ENCODE measurements around the gene ZFYVE9.
"Not testable (repeated sequence)": the region's sequence is repeated elsewhere in the genome, so short reads cannot be mapped to it uniquely, and the experiment has no call there.

Gene ZFYVE9

DNA sequence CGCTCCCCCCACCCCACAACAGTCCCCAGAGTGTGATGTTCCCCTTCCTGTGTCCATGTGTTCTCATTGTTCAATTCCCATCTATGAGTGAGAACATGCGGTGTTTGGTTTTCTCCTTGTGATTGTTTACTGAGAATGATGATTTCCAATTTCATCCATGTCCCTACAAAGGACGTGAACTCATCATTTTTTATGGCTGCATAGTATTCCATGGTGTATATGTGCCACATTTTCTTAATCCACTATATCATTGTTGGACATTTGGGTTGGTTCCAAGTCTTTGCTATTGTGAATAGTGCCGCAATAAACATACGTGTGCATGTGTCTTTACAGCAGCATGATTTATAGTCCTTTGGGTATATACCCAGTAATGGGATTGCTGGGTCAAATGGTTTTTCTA is 29.3 kb downstream of the ZFYVE9 start:
- WGBS (ENCODE audit: insufficient coverage, insufficient read length): no CpG with 5 or more reads among the region's 5 CpGs
- H3K36me3 ChIP-seq (ENCODE audit: control insufficient read depth, insufficient read depth, low read length); DNase-seq (ENCODE audit: low read depth, low spot score); H3K27me3 ChIP-seq (ENCODE audit: control insufficient read depth, insufficient read depth, low read length); H3K27ac ChIP-seq (ENCODE audit: low read length); H3K4me3 ChIP-seq (ENCODE audit: low read length); H3K4me1 ChIP-seq (ENCODE audit: control insufficient read depth, insufficient read depth, low read length); H3K9me3 ChIP-seq (ENCODE audit: control insufficient read depth, insufficient read depth, low read length): not testable (repeated sequence)

GRCh38 chr1:52179073-52179472 is 37.2 kb downstream of the ZFYVE9 start:
- WGBS (ENCODE audit: insufficient coverage, insufficient read length): no CpG with 5 or more reads among the region's 6 CpGs
- H3K27me3 ChIP-seq (ENCODE audit: control insufficient read depth, insufficient read depth, low read length): no peaks in the 10 kb centered on the region

GRCh38 chr1:52180176-52180575 is 38.3 kb downstream of the ZFYVE9 start:
- no peaks in the 10 kb centered on the region for H3K27me3 ChIP-seq (ENCODE audit: control insufficient read depth, insufficient read depth, low read length)
- H3K36me3 ChIP-seq (ENCODE audit: control insufficient read depth, insufficient read depth, low read length): no peaks in the 10 kb centered on the region
- DNase-seq (ENCODE audit: low read depth, low spot score): no peak
- H3K4me3 ChIP-seq (ENCODE audit: low read length): no peak overlapping the region
- H3K4me1 ChIP-seq (ENCODE audit: control insufficient read depth, insufficient read depth, low read length): no peaks in the 10 kb centered on the region
- WGBS (ENCODE audit: insufficient coverage, insufficient read length): no CpG with 5 or more reads among the region's 3 CpGs
- no peak overlapping the region for H3K27ac ChIP-seq (ENCODE audit: low read length)
- no peaks in the 10 kb centered on the region for H3K9me3 ChIP-seq (ENCODE audit: control insufficient read depth, insufficient read depth, low read length)

More at GRCh38 chr1:52179073-52179472, 37.2 kb downstream of the ZFYVE9 start:
- Histone ChIP-seq H3K27ac (ENCODE audit: low read length) (no peak overlapping the region), H3K4me3 (ENCODE audit: low read length) (no peak overlapping the region), H3K36me3 (ENCODE audit: control insufficient read depth, insufficient read depth, low read length) (no peaks in the 10 kb centered on the region), H3K9me3 (ENCODE audit: control insufficient read depth, insufficient read depth, low read length) (no peaks in the 10 kb centered on the region), H3K4me1 (ENCODE audit: control insufficient read depth, insufficient read depth, low read length) (no peaks in the 10 kb centered on the region)
- DNase-seq (ENCODE audit: low read depth, low spot score): no peak

- not testable (repeated sequence) for H3K4me3 ChIP-seq (ENCODE audit: low read length); H3K9me3 ChIP-seq (ENCODE audit: control insufficient read depth, insufficient read depth, low read length); H3K4me1 ChIP-seq (ENCODE audit: control insufficient read depth, insufficient read depth, low read length); H3K27me3 ChIP-seq (ENCODE audit: control insufficient read depth, insufficient read depth, low read length); H3K36me3 ChIP-seq (ENCODE audit: control insufficient read depth, insufficient read depth, low read length); H3K27ac ChIP-seq (ENCODE audit: low read length); DNase-seq (ENCODE audit: low read depth, low spot score)
- no CpG with 5 or more reads among the region's 36 CpGs for WGBS (ENCODE audit: insufficient coverage, insufficient read length)
These were observed 39.9 kb downstream of the ZFYVE9 start for GRCh38 chr1:52181759-52182158.

DNA sequence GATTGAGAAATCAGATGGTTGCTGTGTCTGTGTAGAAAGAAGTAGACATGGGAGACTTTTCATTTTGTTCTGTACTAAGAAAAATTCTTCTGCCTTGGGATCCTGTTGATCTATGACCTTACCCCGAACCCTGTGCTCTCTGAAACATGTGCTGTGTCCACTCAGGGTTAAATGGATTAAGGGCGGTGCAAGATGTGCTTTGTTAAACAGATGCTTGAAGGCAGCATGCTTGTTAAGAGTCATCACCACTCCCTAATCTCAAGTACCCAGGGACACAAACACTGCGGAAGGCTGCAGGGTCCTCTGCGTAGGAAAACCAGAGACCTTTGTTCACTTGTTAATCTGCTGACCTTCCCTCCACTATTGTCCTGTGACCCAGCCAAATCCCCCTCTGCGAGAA is 40.4 kb downstream of the ZFYVE9 start:
- no CpG with 5 or more reads among the region's 5 CpGs for WGBS (ENCODE audit: insufficient coverage, insufficient read length)
- H3K27ac ChIP-seq (ENCODE audit: low read length); H3K27me3 ChIP-seq (ENCODE audit: control insufficient read depth, insufficient read depth, low read length); H3K4me1 ChIP-seq (ENCODE audit: control insufficient read depth, insufficient read depth, low read length); H3K36me3 ChIP-seq (ENCODE audit: control insufficient read depth, insufficient read depth, low read length); H3K9me3 ChIP-seq (ENCODE audit: control insufficient read depth, insufficient read depth, low read length); H3K4me3 ChIP-seq (ENCODE audit: low read length); DNase-seq (ENCODE audit: low read depth, low spot score): not testable (repeated sequence)

GRCh38 chr1:52182874-52183400 is 41.0 kb downstream of the ZFYVE9 start:
- no peaks in the 10 kb centered on the region for H3K36me3 ChIP-seq (ENCODE audit: control insufficient read depth, insufficient read depth, low read length)
- no peak overlapping the region for H3K4me3 ChIP-seq (ENCODE audit: low read length)
- no peaks in the 10 kb centered on the region for H3K9me3 ChIP-seq (ENCODE audit: control insufficient read depth, insufficient read depth, low read length)
- H3K4me1 ChIP-seq (ENCODE audit: control insufficient read depth, insufficient read depth, low read length): no peaks in the 10 kb centered on the region
- WGBS (ENCODE audit: insufficient coverage, insufficient read length): 100% methylated on average over 3 of the region's 3 CpGs
- no peak overlapping the region for H3K27ac ChIP-seq (ENCODE audit: low read length)
- no peaks in the 10 kb centered on the region for H3K27me3 ChIP-seq (ENCODE audit: control insufficient read depth, insufficient read depth, low read length)
- no peak for DNase-seq (ENCODE audit: low read depth, low spot score)

DNA sequence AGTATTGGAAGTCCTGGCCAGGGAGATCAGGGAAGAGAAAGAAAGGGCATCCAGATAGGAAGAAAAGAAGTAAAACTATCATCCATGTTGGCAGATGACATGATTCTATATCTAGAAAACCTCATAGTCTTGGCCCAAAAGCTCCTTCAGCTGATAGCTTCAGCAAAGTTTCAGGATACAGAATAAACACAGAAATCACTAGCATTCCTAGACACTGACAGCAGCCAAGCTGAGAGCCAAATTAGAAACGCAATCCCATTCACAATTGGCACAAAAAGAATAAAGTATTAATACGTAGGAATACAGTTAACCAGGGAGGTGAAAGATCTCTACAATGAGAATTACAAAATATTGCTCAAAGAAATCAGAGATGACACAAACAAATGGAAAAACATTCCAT is 44.6 kb downstream of the ZFYVE9 start:
- H3K36me3 ChIP-seq (ENCODE audit: control insufficient read depth, insufficient read depth, low read length): no peaks in the 10 kb centered on the region
- H3K4me3 ChIP-seq (ENCODE audit: low read length): no peak overlapping the region
- no peaks in the 10 kb centered on the region for H3K4me1 ChIP-seq (ENCODE audit: control insufficient read depth, insufficient read depth, low read length)
- H3K27ac ChIP-seq (ENCODE audit: low read length): no peak overlapping the region
- DNase-seq (ENCODE audit: low read depth, low spot score): no peak
- no peaks in the 10 kb centered on the region for H3K27me3 ChIP-seq (ENCODE audit: control insufficient read depth, insufficient read depth, low read length)
- no CpG with 5 or more reads among the region's 2 CpGs for WGBS (ENCODE audit: insufficient coverage, insufficient read length)
- H3K9me3 ChIP-seq (ENCODE audit: control insufficient read depth, insufficient read depth, low read length): no peaks in the 10 kb centered on the region

DNA sequence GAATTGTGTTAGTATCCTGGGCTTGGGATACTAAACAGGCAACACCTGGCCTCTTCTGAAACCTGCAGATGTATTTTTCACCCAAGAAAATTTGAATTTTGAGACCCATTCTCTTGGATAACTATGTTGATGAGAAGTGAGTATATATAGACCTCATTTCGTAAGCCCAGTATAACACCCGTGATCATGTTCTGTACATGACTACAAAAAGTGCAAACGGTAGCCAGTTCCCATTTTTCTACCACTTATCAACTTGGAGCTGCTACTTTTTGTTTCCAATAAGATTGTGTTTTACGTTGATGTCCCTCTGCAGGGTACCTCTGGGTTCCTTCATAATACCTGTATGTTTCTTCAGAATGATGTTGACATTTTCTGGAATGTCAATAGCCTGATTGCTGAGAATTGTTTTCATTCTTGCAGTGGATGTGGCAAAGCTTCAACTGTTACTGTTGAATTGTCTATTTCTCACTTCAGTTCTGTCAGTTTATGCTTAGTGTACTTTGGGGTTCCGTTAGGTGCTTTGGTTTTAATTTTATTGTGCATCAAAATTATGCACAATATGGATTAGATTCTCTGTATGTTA is 48.1 kb downstream of the ZFYVE9 start:
- H3K36me3 ChIP-seq (ENCODE audit: control insufficient read depth, insufficient read depth, low read length): no peaks in the 10 kb centered on the region
- H3K9me3 ChIP-seq (ENCODE audit: control insufficient read depth, insufficient read depth, low read length): no peaks in the 10 kb centered on the region
- H3K27me3 ChIP-seq (ENCODE audit: control insufficient read depth, insufficient read depth, low read length): no peaks in the 10 kb centered on the region
- DNase-seq (ENCODE audit: low read depth, low spot score): no peak
- no peak overlapping the region for H3K4me3 ChIP-seq (ENCODE audit: low read length)
- WGBS (ENCODE audit: insufficient coverage, insufficient read length): no CpG with 5 or more reads among the region's 5 CpGs
- H3K27ac ChIP-seq (ENCODE audit: low read length): no peak overlapping the region
- H3K4me1 ChIP-seq (ENCODE audit: control insufficient read depth, insufficient read depth, low read length): no peaks in the 10 kb centered on the region

DNA sequence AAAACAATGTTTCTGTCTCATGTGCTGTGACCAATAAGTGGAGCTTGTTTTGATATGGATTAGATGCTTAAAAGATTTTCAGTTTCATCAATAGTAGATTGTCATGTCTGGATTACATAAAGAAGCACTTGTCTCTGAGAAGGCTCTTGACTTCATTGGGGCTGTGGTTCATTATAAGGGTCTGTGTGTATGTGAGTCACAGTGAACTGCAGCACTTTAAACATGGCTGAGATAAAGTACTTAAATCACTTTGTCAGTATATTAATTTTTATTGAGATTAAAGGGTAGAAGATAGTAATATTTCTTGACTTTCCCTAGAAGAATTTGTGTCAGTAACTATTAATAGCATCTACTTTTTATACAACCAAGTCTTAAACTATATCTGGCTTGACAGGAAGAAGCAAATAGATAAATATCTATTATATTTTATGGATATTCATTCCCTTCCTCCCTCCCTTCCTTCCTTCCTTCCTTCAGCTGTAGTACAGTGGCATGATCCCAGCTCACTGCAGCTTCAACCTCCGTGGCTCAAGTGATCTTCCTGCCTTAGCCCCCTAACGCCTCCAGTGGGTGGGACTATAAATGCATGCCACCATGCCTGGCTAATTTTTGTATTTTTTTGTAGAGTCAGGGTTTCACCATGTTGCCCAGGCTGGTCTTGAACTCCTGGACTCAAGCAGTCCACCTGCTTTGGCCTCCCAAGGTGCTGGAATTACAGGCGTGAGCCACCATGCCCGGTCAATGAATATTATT is 48.8 kb downstream of the ZFYVE9 start:
- WGBS (ENCODE audit: insufficient coverage, insufficient read length): no CpG with 5 or more reads among the region's 4 CpGs
- H3K27me3 ChIP-seq (ENCODE audit: control insufficient read depth, insufficient read depth, low read length): no peaks in the 10 kb centered on the region
- H3K9me3 ChIP-seq (ENCODE audit: control insufficient read depth, insufficient read depth, low read length): no peaks in the 10 kb centered on the region
- no peak for DNase-seq (ENCODE audit: low read depth, low spot score)
- no peak overlapping the region for H3K27ac ChIP-seq (ENCODE audit: low read length)
- H3K4me3 ChIP-seq (ENCODE audit: low read length): no peak overlapping the region
- no peaks in the 10 kb centered on the region for H3K36me3 ChIP-seq (ENCODE audit: control insufficient read depth, insufficient read depth, low read length)
- no peaks in the 10 kb centered on the region for H3K4me1 ChIP-seq (ENCODE audit: control insufficient read depth, insufficient read depth, low read length)

DNA sequence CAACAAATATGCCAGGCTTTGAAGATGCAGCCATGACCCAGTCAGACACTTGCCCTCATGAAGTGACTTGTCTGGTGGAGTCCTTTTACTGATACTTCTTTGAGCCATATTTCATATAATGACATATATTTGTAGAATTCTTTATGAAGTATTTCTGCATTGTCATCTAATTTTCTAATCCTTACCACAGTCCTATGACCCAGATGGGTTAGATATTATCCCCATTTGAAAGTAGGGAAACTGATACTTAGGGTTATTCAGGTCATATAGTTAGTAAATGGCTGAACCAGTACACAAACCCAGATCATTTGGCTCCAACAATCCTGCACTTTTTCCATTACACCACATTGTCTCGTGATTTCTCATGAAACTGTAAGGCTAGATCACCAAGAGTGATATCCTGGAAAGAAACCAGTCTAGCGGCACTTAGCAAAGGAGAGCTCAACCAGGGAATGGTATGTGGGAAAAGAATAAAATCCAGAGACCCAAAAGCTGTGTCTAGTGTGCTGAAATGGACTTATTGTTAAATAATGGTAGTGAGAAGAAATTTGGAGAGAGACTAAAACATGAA is 49.6 kb downstream of the ZFYVE9 start:
- no peaks in the 10 kb centered on the region for H3K9me3 ChIP-seq (ENCODE audit: control insufficient read depth, insufficient read depth, low read length)
- no peaks in the 10 kb centered on the region for H3K27me3 ChIP-seq (ENCODE audit: control insufficient read depth, insufficient read depth, low read length)
- H3K27ac ChIP-seq (ENCODE audit: low read length): no peak overlapping the region
- H3K4me1 ChIP-seq (ENCODE audit: control insufficient read depth, insufficient read depth, low read length): no peaks in the 10 kb centered on the region
- no peak for DNase-seq (ENCODE audit: low read depth, low spot score)
- WGBS (ENCODE audit: insufficient coverage, insufficient read length): no CpG with 5 or more reads among the region's 2 CpGs
- no peak overlapping the region for H3K4me3 ChIP-seq (ENCODE audit: low read length)
- no peaks in the 10 kb centered on the region for H3K36me3 ChIP-seq (ENCODE audit: control insufficient read depth, insufficient read depth, low read length)

Data from iPS DF 6.9 (cell line).